SK-N-SH (cell line): ENCODE measurements around the gene WNK4.

ENCODE experiments used
- CTCF ChIP-seq: fragments of 200-600 bp; sonication (generic); IDR thresholded peaks from 2 replicates; pipeline ENCODE4 v1.6.1; 2017; ENCODE audit warnings: antibody characterized with exemption, mild to moderate bottlenecking, moderate library complexity
- NRF1 ChIP-seq: IDR thresholded peaks from 2 replicates; pipeline ENCODE4 v1.6.1; 2012; ENCODE audit warnings: low read depth, mild to moderate bottlenecking, low read length

- no peak for TF ChIP-seq CTCF
- TF ChIP-seq NRF1 = no peak
Measured at GRCh38 chr17:42750739-42751344, 29.6 kb upstream of the WNK4 start.
